Measurements from ENCODE around the gene RAB6C.
"Not testable (repeated sequence)": the region's sequence is repeated elsewhere in the genome, so short reads cannot be mapped to it uniquely, and the experiment has no call there.

- not testable (repeated sequence) for TF ChIP-seq CTCF (IDR thresholded peaks at IDR 0.05); POLR2AphosphoS5 (IDR thresholded peaks at IDR 0.05; ENCODE audit: low read depth, low read length); REST (IDR thresholded peaks at IDR 0.05; ENCODE audit: insufficient read depth in 1 of 2, low read depth in 2 of 2, low read length in 1 of 2)
Observed at GRCh38 chr2:129956171-129956570, 23.3 kb upstream of the RAB6C start.

All from Panc1 (cell line).